ENCODE data around the gene KCTD2.

Gene KCTD2

DNA sequence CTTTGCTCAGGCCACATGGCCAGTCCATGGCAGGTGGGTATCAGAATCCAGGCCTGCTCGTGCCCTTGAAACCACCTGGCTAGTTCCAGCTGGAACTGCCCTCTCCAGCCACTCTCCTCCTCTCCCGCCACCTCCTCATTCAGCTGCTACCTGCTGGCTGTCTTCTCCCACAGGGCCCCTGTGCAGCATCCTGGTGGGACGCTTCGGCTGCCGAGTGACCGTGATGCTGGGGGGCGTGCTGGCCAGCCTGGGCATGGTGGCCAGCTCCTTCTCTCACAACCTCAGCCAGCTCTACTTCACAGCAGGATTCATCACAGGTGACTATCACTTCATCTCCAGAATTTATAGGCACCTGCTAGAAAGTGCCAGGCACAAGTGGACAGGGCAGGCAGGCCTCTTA, 50.8 kb downstream of the KCTD2 start:
- intact Hi-C loops (cut with DNase I; ENCODE audit: low total_unique reads): no loop called here
- DNase-seq: no peak
- Histone ChIP-seq H3K27ac (no peak overlapping the region), H3K36me3 (peaks cover 0 to 16% (median 0%) of the 10 kb centered on the region in 3 donors), H3K9me3 (no peaks in the 10 kb centered on the region), H3K4me3 (no peak overlapping the region), H3K4me1 (peaks cover 0 to 25% (median 3%) of the 10 kb centered on the region in 4 donors), H3K27me3 (no peaks in the 10 kb centered on the region)
- TF ChIP-seq, protein P1, sequence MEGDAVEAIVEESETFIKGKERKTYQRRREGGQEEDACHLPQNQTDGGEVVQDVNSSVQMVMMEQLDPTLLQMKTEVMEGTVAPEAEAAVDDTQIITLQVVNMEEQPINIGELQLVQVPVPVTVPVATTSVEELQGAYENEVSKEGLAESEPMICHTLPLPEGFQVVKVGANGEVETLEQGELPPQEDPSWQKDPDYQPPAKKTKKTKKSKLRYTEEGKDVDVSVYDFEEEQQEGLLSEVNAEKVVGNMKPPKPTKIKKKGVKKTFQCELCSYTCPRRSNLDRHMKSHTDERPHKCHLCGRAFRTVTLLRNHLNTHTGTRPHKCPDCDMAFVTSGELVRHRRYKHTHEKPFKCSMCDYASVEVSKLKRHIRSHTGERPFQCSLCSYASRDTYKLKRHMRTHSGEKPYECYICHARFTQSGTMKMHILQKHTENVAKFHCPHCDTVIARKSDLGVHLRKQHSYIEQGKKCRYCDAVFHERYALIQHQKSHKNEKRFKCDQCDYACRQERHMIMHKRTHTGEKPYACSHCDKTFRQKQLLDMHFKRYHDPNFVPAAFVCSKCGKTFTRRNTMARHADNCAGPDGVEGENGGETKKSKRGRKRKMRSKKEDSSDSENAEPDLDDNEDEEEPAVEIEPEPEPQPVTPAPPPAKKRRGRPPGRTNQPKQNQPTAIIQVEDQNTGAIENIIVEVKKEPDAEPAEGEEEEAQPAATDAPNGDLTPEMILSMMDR (IDR thresholded peaks at IDR 0.05): no peak

DNA sequence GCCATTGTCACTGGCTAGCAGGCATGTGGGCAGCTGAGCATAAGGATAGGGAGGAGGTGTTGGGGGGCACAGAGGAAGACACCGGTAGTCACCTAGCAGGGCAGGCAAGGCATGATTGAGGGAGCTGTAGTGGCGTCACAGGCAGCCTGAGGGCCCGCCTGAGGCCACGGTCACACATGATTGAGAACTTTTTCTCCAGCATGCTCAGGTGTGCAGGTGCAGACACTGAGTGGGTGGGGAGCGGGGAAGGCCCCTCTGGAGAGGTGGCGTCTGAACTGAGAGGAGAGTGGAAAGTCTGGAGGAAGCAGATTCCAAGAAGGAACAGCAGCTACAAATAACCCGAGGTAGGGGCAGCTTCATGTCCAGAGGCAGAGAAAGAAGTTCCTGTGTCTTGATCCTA, 51.8 kb downstream of the KCTD2 start:
- Histone ChIP-seq H3K4me1 (peaks cover 0 to 16% (median 3%) of the 10 kb centered on the region in 4 donors), H3K9me3 (no peaks in the 10 kb centered on the region), H3K36me3 (peaks cover 0 to 20% (median 0%) of the 10 kb centered on the region in 3 donors), H3K4me3 (no peak overlapping the region), H3K27me3 (no peaks in the 10 kb centered on the region), H3K27ac (no peak overlapping the region)
- DNase-seq: no peak
- intact Hi-C loops (cut with DNase I; ENCODE audit: low total_unique reads): no loop called here
- TF ChIP-seq, protein P1 (IDR thresholded peaks at IDR 0.05): no peak

DNA sequence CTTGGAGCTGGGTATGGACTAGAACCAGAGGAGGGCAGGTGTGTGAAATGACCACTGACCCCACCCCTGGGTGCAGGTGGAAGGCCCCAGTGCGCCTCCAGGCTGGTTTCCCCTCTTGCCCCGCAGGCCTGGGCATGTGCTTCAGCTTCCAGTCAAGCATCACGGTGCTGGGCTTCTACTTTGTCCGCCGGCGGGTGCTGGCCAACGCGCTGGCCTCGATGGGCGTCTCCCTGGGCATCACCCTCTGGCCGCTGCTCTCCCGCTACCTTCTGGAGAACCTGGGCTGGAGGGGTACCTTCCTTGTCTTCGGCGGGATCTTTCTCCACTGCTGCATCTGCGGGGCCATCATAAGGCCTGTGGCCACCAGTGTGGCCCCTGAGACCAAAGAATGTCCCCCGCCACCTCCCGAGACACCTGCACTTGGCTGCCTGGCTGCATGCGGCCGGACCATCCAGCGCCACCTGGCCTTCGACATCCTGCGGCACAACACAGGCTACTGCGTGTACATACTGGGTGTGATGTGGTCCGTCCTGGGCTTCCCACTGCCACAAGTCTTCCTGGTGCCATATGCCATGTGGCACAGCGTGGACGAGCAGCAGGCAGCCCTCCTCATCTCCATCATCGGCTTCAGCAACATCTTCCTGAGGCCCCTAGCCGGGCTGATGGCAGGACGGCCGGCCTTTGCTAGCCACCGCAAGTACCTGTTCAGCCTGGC, 53.0 kb downstream of the KCTD2 start:
- no peak for DNase-seq
- intact Hi-C loops (cut with DNase I; ENCODE audit: low total_unique reads): no loop called here
- Histone ChIP-seq H3K36me3 (peaks cover 0 to 22% (median 0%) of the 10 kb centered on the region in 3 donors), H3K27me3 (no peaks in the 10 kb centered on the region), H3K27ac (no peak overlapping the region), H3K9me3 (no peaks in the 10 kb centered on the region), H3K4me1 (peaks cover 0 to 9% (median 3%) of the 10 kb centered on the region in 4 donors), H3K4me3 (no peak overlapping the region)
- TF ChIP-seq, protein P1 (IDR thresholded peaks at IDR 0.05): no peak

DNA sequence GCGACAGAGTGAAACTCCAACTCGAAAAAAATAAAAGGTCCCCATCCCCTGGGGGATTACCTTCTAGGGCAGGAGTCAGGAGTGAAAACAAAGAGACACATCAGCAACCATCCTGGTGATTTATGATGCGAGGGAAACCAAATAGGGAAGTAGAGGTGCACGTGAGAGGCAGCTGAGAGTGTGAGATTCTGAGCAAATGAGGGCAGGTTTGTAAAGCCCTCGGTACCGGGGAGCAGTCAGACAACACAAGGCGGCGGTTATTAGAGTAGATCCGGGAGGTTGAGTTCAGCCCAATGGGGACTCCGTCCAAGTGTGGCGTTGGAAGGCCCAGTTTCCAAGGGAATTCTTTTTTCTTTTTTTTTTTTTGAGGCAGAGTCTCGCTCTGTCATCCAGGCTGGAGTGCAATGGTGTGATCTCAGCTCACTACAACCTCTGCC, 55.4 kb downstream of the KCTD2 start:
- TF ChIP-seq, protein P1 (IDR thresholded peaks at IDR 0.05): no peak
- Histone ChIP-seq H3K4me3 (no peak overlapping the region), H3K9me3 (no peaks in the 10 kb centered on the region), H3K4me1 (no peaks in the 10 kb centered on the region), H3K27ac (no peak overlapping the region), H3K36me3 (peaks cover 0 to 22% (median 0%) of the 10 kb centered on the region in 3 donors), H3K27me3 (no peaks in the 10 kb centered on the region)
- intact Hi-C loops (cut with DNase I; ENCODE audit: low total_unique reads): no loop called here
- DNase-seq: no peak

DNA sequence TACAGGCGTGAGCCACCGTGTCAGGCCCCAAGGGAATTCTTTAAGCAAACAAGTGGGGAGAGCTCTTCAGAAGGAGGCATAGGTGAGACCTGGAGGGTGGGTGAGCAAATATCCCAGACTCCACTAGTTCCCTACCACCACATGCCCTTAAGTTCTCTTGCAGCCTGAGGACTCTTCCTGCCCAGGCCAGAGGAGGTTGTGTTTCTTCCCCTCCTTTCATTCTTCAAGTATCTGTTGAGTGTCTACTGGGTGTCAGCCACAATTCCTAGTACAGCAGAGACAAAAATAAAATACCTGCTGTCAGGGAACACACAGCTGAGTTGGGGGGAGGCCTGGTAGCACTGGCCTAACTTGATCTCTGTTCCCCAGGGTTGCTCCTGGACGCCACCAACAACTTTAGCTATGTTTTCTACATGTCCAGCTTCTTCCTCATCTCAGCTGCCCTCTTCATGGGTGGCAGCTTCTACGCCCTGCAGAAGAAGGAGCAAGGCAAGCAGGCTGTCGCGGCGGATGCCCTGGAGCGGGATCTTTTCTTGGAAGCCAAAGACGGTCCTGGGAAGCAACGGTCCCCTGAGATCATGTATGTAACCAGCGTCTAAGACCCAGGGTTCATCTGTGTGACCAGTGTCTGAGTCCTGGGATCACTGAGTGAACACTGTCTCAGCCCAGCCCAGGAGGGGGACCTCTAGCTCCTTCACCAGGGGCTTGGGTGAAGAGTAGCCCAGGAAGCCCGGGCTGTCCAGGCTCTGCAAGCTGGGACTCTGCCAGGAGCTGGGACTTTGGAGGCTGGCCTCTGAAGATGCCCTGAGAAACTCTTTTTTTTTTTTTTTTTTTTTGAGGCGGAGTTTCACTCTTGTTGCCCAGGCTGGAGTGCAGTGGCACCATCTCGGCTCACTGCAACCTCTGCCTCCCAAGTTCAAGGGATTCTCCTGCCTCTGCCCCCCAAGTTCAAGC, 56.9 kb downstream of the KCTD2 start:
- intact Hi-C loops (cut with DNase I; ENCODE audit: low total_unique reads): no loop called here

More for the DNA sequence above, 56.9 kb downstream of the KCTD2 start:
- TF ChIP-seq, protein P1 (IDR thresholded peaks at IDR 0.05): no peak
- DNase-seq: no peak
- no peak overlapping the region for H3K27ac ChIP-seq
- H3K27me3 ChIP-seq: peaks cover 0 to 5% of the 10 kb centered on the region in 2 donors
- H3K4me3 ChIP-seq: no peak overlapping the region
- H3K9me3 ChIP-seq: no peaks in the 10 kb centered on the region
- peaks cover 0 to 22% (median 0%) of the 10 kb centered on the region in 3 donors for H3K36me3 ChIP-seq
- peaks cover 0 to under 1% (median 0%) of the 10 kb centered on the region in 4 donors for H3K4me1 ChIP-seq

Data from tibial artery (tissue), 4 donors.